Activated B cell treated with CpG ODN at 0.5 μM for 24 hours (primary cell): ENCODE measurements around the gene KRT13. TPM values are rescaled to one million over a fixed set of nuclear protein-coding genes. Genes with fewer than 3 reads are reported as not detected.

ENCODE experiments used
- ATAC-seq: fragments of 200-7000 bp; cut with Tn5 transposase; one replicate; pipeline ENCODE4 v1.10.0; 2021; ENCODE audit warnings: low read depth, mild to moderate bottlenecking, moderate library complexity
- CTCF ChIA-PET: fragments of 350-600 bp; sonication (Branson Sonifier 250); formaldehyde crosslinking; loops from one replicate; lab custom pipeline; 2021; ENCODE audit warnings: antibody characterized with exemption; lab: Charles Lee
- POLR2A ChIA-PET: fragments of 350-600 bp; sonication (Branson Sonifier 250); formaldehyde crosslinking; loops from one replicate; lab custom pipeline; 2021; ENCODE audit warnings: antibody characterized with exemption; lab: Charles Lee
- DNase-seq: peaks from one replicate; pipeline ENCODE4 v3.0.0; 2022
- H3K27ac Mint-ChIP-seq: one replicate; pipeline ENCODE4 v1.8.0; 2020; ENCODE audit warnings: mixed read lengths
- H3K27me3 Mint-ChIP-seq: one replicate; pipeline ENCODE4 v1.8.0; 2021; ENCODE audit warnings: mixed read lengths
- H3K36me3 Mint-ChIP-seq: one replicate; pipeline ENCODE4 v1.8.0; 2021; ENCODE audit warnings: low read depth, mixed read lengths
- H3K4me1 Mint-ChIP-seq: one replicate; pipeline ENCODE4 v1.8.0; 2021; ENCODE audit warnings: mixed read lengths
- H3K4me3 Mint-ChIP-seq: one replicate; pipeline ENCODE4 v1.8.0; 2020; ENCODE audit warnings: mild to moderate bottlenecking, mixed read lengths
- H3K9me3 Mint-ChIP-seq: one replicate; pipeline ENCODE4 v1.8.0; 2020; ENCODE audit warnings: mixed read lengths
- intact Hi-C: fragments of 100-400 bp; cut with micrococcal nuclease; formaldehyde crosslinking; loops from one replicate; pipeline ENCODE4 v1.15.1; 2024
- total RNA-seq: library from RNA; stranded (reverse); gene quantifications from 2 replicates; pipeline ENCODE4 v1.2.3, GENCODE V29; 2022
- TF ChIP-seq, protein P1 (sequence below): fragments of 200-600 bp; IDR thresholded peaks from one replicate; pipeline ENCODE4 v1.8.0; 2022; ENCODE audit warnings: antibody characterized with exemption, mild to moderate bottlenecking

KRT13 gene
- total RNA-seq, 1 donor from 2014 or later = not detected

DNA sequence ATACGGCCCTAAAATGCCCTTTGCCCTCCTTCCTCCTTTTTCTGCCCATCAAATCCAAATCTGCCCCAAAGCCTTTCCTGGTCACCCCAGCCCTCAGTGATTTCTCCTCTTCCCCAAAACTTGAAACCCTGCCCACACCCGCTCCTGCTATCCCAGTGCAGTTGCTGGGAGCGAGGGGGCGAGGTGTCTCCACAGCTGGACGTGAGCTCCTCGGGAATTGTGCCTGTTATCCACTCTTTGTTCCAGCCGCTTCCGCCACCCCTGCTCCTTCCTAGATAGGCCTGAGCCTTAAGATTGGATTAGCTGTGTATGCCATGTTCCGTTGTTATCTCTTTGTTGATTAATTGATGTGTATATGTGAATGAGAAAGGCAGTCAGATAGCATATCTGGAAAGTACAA lies 21.9 kb downstream of the KRT13 start:
- DNase-seq = no peak
- no peak for ATAC-seq
- TF ChIP-seq, protein P1, sequence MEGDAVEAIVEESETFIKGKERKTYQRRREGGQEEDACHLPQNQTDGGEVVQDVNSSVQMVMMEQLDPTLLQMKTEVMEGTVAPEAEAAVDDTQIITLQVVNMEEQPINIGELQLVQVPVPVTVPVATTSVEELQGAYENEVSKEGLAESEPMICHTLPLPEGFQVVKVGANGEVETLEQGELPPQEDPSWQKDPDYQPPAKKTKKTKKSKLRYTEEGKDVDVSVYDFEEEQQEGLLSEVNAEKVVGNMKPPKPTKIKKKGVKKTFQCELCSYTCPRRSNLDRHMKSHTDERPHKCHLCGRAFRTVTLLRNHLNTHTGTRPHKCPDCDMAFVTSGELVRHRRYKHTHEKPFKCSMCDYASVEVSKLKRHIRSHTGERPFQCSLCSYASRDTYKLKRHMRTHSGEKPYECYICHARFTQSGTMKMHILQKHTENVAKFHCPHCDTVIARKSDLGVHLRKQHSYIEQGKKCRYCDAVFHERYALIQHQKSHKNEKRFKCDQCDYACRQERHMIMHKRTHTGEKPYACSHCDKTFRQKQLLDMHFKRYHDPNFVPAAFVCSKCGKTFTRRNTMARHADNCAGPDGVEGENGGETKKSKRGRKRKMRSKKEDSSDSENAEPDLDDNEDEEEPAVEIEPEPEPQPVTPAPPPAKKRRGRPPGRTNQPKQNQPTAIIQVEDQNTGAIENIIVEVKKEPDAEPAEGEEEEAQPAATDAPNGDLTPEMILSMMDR = no peak
- H3K36me3 Mint-ChIP-seq = no peaks in the 10 kb centered on the region
- H3K27ac Mint-ChIP-seq = no peak overlapping the region
- intact Hi-C loops = no loop called here
- no peaks in the 10 kb centered on the region for H3K9me3 Mint-ChIP-seq
- H3K27me3 Mint-ChIP-seq = peaks cover 9% of the 10 kb centered on the region
- ChIA-PET CTCF (no interaction called here), POLR2A (no interaction called here)
- H3K4me3 Mint-ChIP-seq = no peak overlapping the region
- peaks cover 6% of the 10 kb centered on the region for H3K4me1 Mint-ChIP-seq

DNA sequence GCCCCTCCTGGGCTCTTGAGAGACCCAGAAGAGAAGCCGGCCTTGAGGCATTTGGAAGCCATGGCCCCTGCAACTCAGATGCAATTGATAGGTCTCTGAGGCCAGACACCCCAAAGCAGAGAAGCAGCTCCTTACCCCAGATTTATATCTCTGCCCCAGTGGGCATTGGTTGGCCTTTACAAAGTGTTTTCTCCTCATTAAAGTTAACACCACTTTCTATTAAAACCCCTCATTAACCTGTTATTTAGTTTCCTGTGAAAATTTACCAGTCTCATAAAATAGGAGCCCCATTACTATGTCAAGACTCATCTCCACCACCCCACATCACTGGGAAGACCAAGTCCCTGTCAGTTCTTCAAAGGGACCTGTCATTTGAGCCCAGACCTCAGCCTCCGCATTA lies 24.4 kb downstream of the KRT13 start, which contains the start of gene KRT35:
KRT35 (minus strand) TSS at position 116 of the 400 bp plus-strand sequence; CDS start at position 62, 54 bp downstream.
- intact Hi-C loops = no loop called here
- Mint-ChIP-seq H3K27me3 (peaks cover 3% of the 10 kb centered on the region), H3K9me3 (no peaks in the 10 kb centered on the region), H3K4me1 (peaks cover 6% of the 10 kb centered on the region), H3K4me3 (no peak within 1 kb of the TSS), H3K36me3 (no peaks in the 10 kb centered on the region), H3K27ac (no peak within 1 kb of the TSS)
- no peak for DNase-seq
- TF ChIP-seq, protein P1 = no peak
- CTCF ChIA-PET = no interaction called here
- POLR2A ChIA-PET = no interaction called here
- ATAC-seq = no peak

DNA sequence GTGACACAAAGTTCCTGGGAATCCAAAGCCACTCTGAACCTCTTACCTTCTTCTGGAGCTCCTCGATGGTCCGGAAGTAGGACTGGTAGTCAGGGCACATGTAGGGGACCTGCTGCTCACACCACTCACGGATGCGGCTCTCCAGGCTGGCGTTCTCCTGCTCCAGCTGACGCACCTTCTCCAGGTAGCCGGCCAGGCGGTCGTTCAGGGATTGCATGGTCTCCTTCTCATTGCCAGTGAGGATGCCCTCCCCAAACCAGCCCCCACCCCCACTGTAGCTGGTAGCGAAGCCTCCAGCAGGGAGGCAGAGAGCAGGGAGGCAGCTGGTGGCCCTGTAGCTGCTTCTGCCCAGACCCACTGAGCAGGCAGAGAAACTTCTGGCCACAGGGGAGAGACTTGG lies 24.8 kb downstream of the KRT13 start:
- intact Hi-C loops = no loop called here
- Mint-ChIP-seq H3K27ac (no peak overlapping the region), H3K27me3 (no peaks in the 10 kb centered on the region), H3K4me1 (peaks cover 6% of the 10 kb centered on the region), H3K36me3 (no peaks in the 10 kb centered on the region), H3K9me3 (no peaks in the 10 kb centered on the region), H3K4me3 (no peak overlapping the region)
- ATAC-seq (no peak), DNase-seq (no peak)
- POLR2A ChIA-PET = no interaction called here
- CTCF ChIA-PET = no interaction called here
- TF ChIP-seq, protein P1 = no peak

DNA sequence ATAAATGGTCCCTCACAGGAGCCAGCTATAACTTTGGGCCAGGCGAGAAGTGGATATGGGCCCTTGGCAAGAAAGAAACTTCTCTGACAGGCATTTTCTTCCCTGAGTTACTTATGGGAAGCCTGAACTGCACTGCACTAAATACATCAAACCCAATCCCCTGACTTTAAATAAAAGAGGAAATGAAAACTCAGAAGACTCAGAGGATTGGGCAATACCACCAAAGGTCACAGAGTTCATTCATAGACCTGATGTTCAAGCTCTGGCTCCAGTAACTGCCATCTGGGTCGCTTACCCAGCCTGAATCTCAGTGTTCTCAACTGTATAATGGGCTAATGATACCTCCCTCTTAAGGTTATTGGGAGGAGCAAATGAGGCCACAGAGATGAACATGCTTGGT lies 25.3 kb downstream of the KRT13 start:
- Mint-ChIP-seq H3K4me3 (no peak overlapping the region), H3K27me3 (peaks cover 1% of the 10 kb centered on the region), H3K9me3 (no peaks in the 10 kb centered on the region), H3K36me3 (no peaks in the 10 kb centered on the region), H3K4me1 (peaks cover 6% of the 10 kb centered on the region), H3K27ac (no peak overlapping the region)
- peak; percentile 31 for ATAC-seq
- POLR2A ChIA-PET = no interaction called here
- DNase-seq = no peak
- CTCF ChIA-PET = no interaction called here
- TF ChIP-seq, protein P1 = no peak
- intact Hi-C loops = no loop called here

DNA sequence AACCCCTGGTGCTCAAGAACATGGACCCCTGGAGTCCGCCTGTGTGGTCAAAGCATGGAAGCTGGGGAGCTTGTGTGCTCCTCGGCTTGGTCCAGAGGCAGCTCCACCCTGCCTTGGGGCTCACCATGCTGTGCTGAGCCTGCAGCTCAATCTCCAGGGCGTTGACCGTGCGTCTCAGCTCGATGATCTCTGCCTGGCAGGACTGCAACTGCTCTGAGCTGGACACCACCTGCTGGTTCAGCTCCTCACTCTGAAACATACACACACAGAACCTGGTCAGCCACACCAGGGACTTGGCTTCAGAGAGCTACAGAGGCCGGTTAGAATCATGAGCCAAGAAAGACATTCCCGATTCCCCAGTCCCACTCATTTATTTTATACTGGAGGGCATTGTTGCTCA lies 27.2 kb downstream of the KRT13 start:
- TF ChIP-seq, protein P1 = no peak
- Mint-ChIP-seq H3K9me3 (no peaks in the 10 kb centered on the region), H3K27me3 (peaks cover 4% of the 10 kb centered on the region), H3K27ac (no peak overlapping the region), H3K4me1 (peaks cover 6% of the 10 kb centered on the region), H3K36me3 (no peaks in the 10 kb centered on the region), H3K4me3 (no peak overlapping the region)
- ATAC-seq (no peak), DNase-seq (no peak)
- CTCF ChIA-PET = no interaction called here
- intact Hi-C loops = no loop called here
- POLR2A ChIA-PET = no interaction called here
